ENCODE measurements around the gene HOXC13.

Gene HOXC13

GRCh38 chr12:53944209-53944608, 5.6 kb downstream of the HOXC13 start:
- Histone ChIP-seq H4K20me1 (ENCODE audit: control insufficient read depth, insufficient read depth, low read depth, low read length) (no peaks in the 10 kb centered on the region), H3K27ac (ENCODE audit: low read depth, low read length) (no peak overlapping the region), H3K4me2 (ENCODE audit: low read length) (no peak overlapping the region), H3K4me1 (ENCODE audit: control insufficient read depth, low read length) (no peaks in the 10 kb centered on the region), H3K27me3 (ENCODE audit: control insufficient read depth, low read length) (peaks cover 74% of the 10 kb centered on the region), H3K36me3 (ENCODE audit: control insufficient read depth, low read length) (no peaks in the 10 kb centered on the region), H3K4me3 (ENCODE audit: low read length) (no peak overlapping the region), H3K79me2 (ENCODE audit: control insufficient read depth, low read length) (no peaks in the 10 kb centered on the region), H3K9me3 (ENCODE audit: control insufficient read depth, insufficient read depth, low read length) (no peaks in the 10 kb centered on the region), H3K9me2 (replicated peaks; ENCODE audit: control insufficient read depth, low read length) (no peaks in the 10 kb centered on the region), H3F3A (ENCODE audit: control insufficient read depth, insufficient read depth) (no peaks in the 10 kb centered on the region)
- no peak for TF ChIP-seq CTCF (IDR thresholded peaks at IDR 0.05; ENCODE audit: low read depth, low read length, poor library complexity, severe bottlenecking)
- no peak for TF ChIP-seq EZH2phosphoT487 (IDR thresholded peaks at IDR 0.05; ENCODE audit: borderline replicate concordance, low read length)

GRCh38 chr12:53944907-53945847, 6.5 kb downstream of the HOXC13 start:
- H3F3A ChIP-seq (ENCODE audit: control insufficient read depth, insufficient read depth): no peaks in the 10 kb centered on the region
- H3K79me2 ChIP-seq (ENCODE audit: control insufficient read depth, low read length): no peaks in the 10 kb centered on the region
- H3K9me2 ChIP-seq (replicated peaks; ENCODE audit: control insufficient read depth, low read length): no peaks in the 10 kb centered on the region
- H3K36me3 ChIP-seq (ENCODE audit: control insufficient read depth, low read length): no peaks in the 10 kb centered on the region
- no peak overlapping the region for H3K27ac ChIP-seq (ENCODE audit: low read depth, low read length)
- peaks cover 80% of the 10 kb centered on the region for H3K27me3 ChIP-seq (ENCODE audit: control insufficient read depth, low read length)
- no peaks in the 10 kb centered on the region for H4K20me1 ChIP-seq (ENCODE audit: control insufficient read depth, insufficient read depth, low read depth, low read length)
- no peak overlapping the region for H3K4me3 ChIP-seq (ENCODE audit: low read length)
- no peak overlapping the region for H3K4me2 ChIP-seq (ENCODE audit: low read length)
- H3K9me3 ChIP-seq (ENCODE audit: control insufficient read depth, insufficient read depth, low read length): no peaks in the 10 kb centered on the region
- TF ChIP-seq EZH2phosphoT487 (IDR thresholded peaks at IDR 0.05; ENCODE audit: borderline replicate concordance, low read length): no peak
- TF ChIP-seq CTCF (IDR thresholded peaks at IDR 0.05; ENCODE audit: low read depth, low read length, poor library complexity, severe bottlenecking): no peak
- no peaks in the 10 kb centered on the region for H3K4me1 ChIP-seq (ENCODE audit: control insufficient read depth, low read length)

GRCh38 chr12:53947743-53948142, 9.1 kb downstream of the HOXC13 start:
- Histone ChIP-seq H3K27ac (ENCODE audit: low read depth, low read length) (no peak overlapping the region), H3K9me3 (ENCODE audit: control insufficient read depth, insufficient read depth, low read length) (no peaks in the 10 kb centered on the region), H4K20me1 (ENCODE audit: control insufficient read depth, insufficient read depth, low read depth, low read length) (no peaks in the 10 kb centered on the region), H3K36me3 (ENCODE audit: control insufficient read depth, low read length) (no peaks in the 10 kb centered on the region), H3K9me2 (replicated peaks; ENCODE audit: control insufficient read depth, low read length) (no peaks in the 10 kb centered on the region), H3K4me1 (ENCODE audit: control insufficient read depth, low read length) (no peaks in the 10 kb centered on the region), H3K4me2 (ENCODE audit: low read length) (no peak overlapping the region), H3F3A (ENCODE audit: control insufficient read depth, insufficient read depth) (no peaks in the 10 kb centered on the region), H3K27me3 (ENCODE audit: control insufficient read depth, low read length) (peaks cover 88% of the 10 kb centered on the region), H3K79me2 (ENCODE audit: control insufficient read depth, low read length) (no peaks in the 10 kb centered on the region), H3K4me3 (ENCODE audit: low read length) (no peak overlapping the region)
- TF ChIP-seq CTCF (IDR thresholded peaks at IDR 0.05; ENCODE audit: low read depth, low read length, poor library complexity, severe bottlenecking) (no peak), EZH2phosphoT487 (IDR thresholded peaks at IDR 0.05; ENCODE audit: borderline replicate concordance, low read length) (no peak)

Measured in DOHH2 (cell line).